Nephron (organoid): ENCODE results near the gene FAM234B.
"Not testable (repeated sequence)": the region's sequence is repeated elsewhere in the genome, so short reads cannot be mapped to it uniquely, and the experiment has no call there.

Experiments used
- H3K27ac Mint-ChIP-seq, 3 experiments: 2 replicates each; pipeline ENCODE4 v1.8.0; 2020; ENCODE audit warnings: mixed read lengths in 3 of 3, mild to moderate bottlenecking in 2 of 3, moderate library complexity in 1 of 3
- H3K27me3 Mint-ChIP-seq: 2 replicates; pipeline ENCODE4 v1.8.0; 2021; ENCODE audit warnings: low read depth, mild to moderate bottlenecking, moderate library complexity, mixed read lengths
- H3K36me3 Mint-ChIP-seq: 2 replicates; pipeline ENCODE4 v1.8.0; 2020; ENCODE audit warnings: low read depth, mixed read lengths
- H3K4me1 Mint-ChIP-seq: 2 replicates; pipeline ENCODE4 v1.8.0; 2020; ENCODE audit warnings: mixed read lengths
- H3K4me3 Mint-ChIP-seq, 3 experiments: 2 replicates each; pipeline ENCODE4 v1.8.0; 2020; ENCODE audit warnings: mild to moderate bottlenecking in 3 of 3, mixed read lengths in 3 of 3, moderate library complexity in 2 of 3
- H3K9me3 Mint-ChIP-seq: 2 replicates; pipeline ENCODE4 v1.8.0; 2020; ENCODE audit warnings: mixed read lengths
- CTCF ChIP-seq, 3 experiments: fragments of 200-600 bp; sonication (generic); IDR thresholded peaks; one replicate each; pipeline ENCODE4 v1.5.0; 2021; ENCODE audit warnings: antibody characterized with exemption in 3 of 3; ENCODE audit not compliant: unreplicated experiment in 3 of 3

FAM234B gene

GRCh38 chr12:13082861-13083260, 38.7 kb downstream of the FAM234B start:
- H3K27me3 Mint-ChIP-seq, result no peaks in the 10 kb centered on the region
- no peak overlapping the region for H3K4me3 Mint-ChIP-seq
- H3K4me1 Mint-ChIP-seq, result no peaks in the 10 kb centered on the region
- H3K36me3 Mint-ChIP-seq, result peaks cover 44% of the 10 kb centered on the region
- H3K9me3 Mint-ChIP-seq, result peaks cover 5% of the 10 kb centered on the region
- H3K27ac Mint-ChIP-seq, result no peak overlapping the region
- TF ChIP-seq CTCF (IDR thresholded peaks at IDR 0.05; ENCODE audit: unreplicated experiment in 3 of 3), result no peak

GRCh38 chr12:13083638-13084037, 39.5 kb downstream of the FAM234B start:
- H3K36me3 Mint-ChIP-seq, result peaks cover 39% of the 10 kb centered on the region
- H3K27ac Mint-ChIP-seq, H3K27me3 Mint-ChIP-seq, H3K9me3 Mint-ChIP-seq, H3K4me3 Mint-ChIP-seq, H3K4me1 Mint-ChIP-seq: not testable (repeated sequence)

GRCh38 chr12:13084898-13085640, 40.9 kb downstream of the FAM234B start:
- Mint-ChIP-seq H3K27me3 (no peaks in the 10 kb centered on the region), H3K4me3 (no peak overlapping the region), H3K4me1 (no peaks in the 10 kb centered on the region), H3K9me3 (no peaks in the 10 kb centered on the region), H3K36me3 (peaks cover 30% of the 10 kb centered on the region), H3K27ac (no peak overlapping the region)
- no peak for TF ChIP-seq CTCF (IDR thresholded peaks at IDR 0.05; ENCODE audit: unreplicated experiment in 3 of 3)

GRCh38 chr12:13085968-13086686, 41.9 kb downstream of the FAM234B start:
- Mint-ChIP-seq H3K36me3 (peaks cover 19% of the 10 kb centered on the region), H3K27me3 (peaks cover 3% of the 10 kb centered on the region), H3K4me3 (no peak overlapping the region), H3K4me1 (no peaks in the 10 kb centered on the region), H3K9me3 (no peaks in the 10 kb centered on the region), H3K27ac (peak overlapping the region in 1 of 3 experiments; percentile 16)
- no peak for TF ChIP-seq CTCF (IDR thresholded peaks at IDR 0.05; ENCODE audit: unreplicated experiment in 3 of 3)

- Mint-ChIP-seq H3K4me3 (no peak overlapping the region), H3K27me3 (peaks cover 4% of the 10 kb centered on the region), H3K36me3 (peaks cover 14% of the 10 kb centered on the region), H3K4me1 (peaks cover 10% of the 10 kb centered on the region), H3K27ac (no peak overlapping the region), H3K9me3 (no peaks in the 10 kb centered on the region)
- no peak for TF ChIP-seq CTCF (IDR thresholded peaks at IDR 0.05; ENCODE audit: unreplicated experiment in 3 of 3)
Observed at GRCh38 chr12:13087766-13088165, 43.6 kb downstream of the FAM234B start.

DNA sequence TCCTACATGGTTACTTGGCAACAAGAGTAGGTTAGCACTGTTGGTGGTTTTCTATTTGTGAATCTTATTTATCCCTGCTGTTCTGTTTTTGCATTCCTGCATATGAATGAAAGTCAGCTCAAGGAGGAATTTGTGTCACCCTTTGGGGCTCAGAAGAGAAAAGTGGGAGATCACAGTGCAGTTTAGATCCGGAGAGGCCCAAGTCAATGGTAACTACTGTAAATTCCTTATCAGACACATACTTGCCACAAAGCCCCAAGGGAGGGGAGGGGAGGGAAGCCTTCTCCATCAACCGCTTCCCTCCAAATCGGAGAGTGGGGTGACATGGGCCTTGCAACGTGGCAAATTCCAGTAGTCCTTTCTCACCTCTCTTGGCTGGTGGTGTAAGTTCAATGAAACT, 44.3 kb downstream of the FAM234B start:
- H3K27me3 Mint-ChIP-seq, result peaks cover 4% of the 10 kb centered on the region
- no peak for TF ChIP-seq CTCF (IDR thresholded peaks at IDR 0.05; ENCODE audit: unreplicated experiment in 3 of 3)
- H3K9me3 Mint-ChIP-seq, result no peaks in the 10 kb centered on the region
- peaks cover 15% of the 10 kb centered on the region for H3K4me1 Mint-ChIP-seq
- no peak overlapping the region for H3K4me3 Mint-ChIP-seq
- no peak overlapping the region for H3K27ac Mint-ChIP-seq
- H3K36me3 Mint-ChIP-seq, result peaks cover 9% of the 10 kb centered on the region
